Measurements from ENCODE around the gene RXRB.

DNA sequence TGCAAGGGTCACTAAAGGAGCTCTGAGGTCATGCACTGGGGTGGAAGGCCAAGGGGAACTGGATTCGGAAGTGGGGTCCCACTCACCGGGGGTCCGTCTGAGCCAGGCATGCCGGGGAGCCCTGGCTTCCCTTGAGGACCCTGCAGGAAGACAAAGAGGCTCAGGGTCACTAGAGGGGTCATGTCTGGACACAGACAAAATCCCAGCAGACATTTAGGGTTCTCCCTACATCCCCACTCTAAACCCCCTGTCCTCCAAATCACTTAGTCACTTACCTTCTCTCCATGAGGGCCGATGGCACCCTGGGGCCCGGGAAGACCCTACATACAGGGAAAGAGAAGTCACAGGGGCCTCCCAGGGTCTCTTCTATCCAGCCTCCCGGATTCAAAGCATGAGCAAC is 23.6 kb downstream of the RXRB start:
- TF ChIP-seq TCF12 (IDR thresholded peaks at IDR 0.05; ENCODE audit: low read depth, low read length) (no peak), SP4 (IDR thresholded peaks at IDR 0.05; ENCODE audit: low read length) (no peak), YY1 (IDR thresholded peaks at IDR 0.05; ENCODE audit: low read depth, low read length) (no peak), POLR2A (IDR thresholded peaks at IDR 0.05; ENCODE audit: control extremely low read depth in 1 of 2, low read depth in 2 of 2, low read length in 2 of 2) (no peak)

All from H1 (cell line).